Putamen (tissue), 1 donor: Measurements from ENCODE around the gene HNMT.
"Not testable (repeated sequence)": the region's sequence is repeated elsewhere in the genome, so short reads cannot be mapped to it uniquely, and the experiment has no call there.

Experiments
- DNase-seq: peaks from one replicate; pipeline ENCODE4 v3.0.0-alpha.2; 2016; ENCODE audit warnings: low spot score

Gene HNMT

GRCh38 chr2:137964066-137964858 lies at the start of gene HNMT:
Gene HNMT (plus strand): TSS chr2:137964473. CDS start chr2:137964492, 19 bp downstream.
- DNase-seq = peak; percentile 42

GRCh38 chr2:137921105-137921880 lies 43.0 kb upstream of the HNMT start:
- no peak for DNase-seq

GRCh38 chr2:137922171-137922570 lies 42.1 kb upstream of the HNMT start:
- DNase-seq = not testable (repeated sequence)

GRCh38 chr2:137924019-137924418 lies 40.3 kb upstream of the HNMT start:
- DNase-seq = no peak

- DNase-seq = no peak
These were observed 38.7 kb upstream of the HNMT start for GRCh38 chr2:137925599-137925998.

- no peak for DNase-seq
These were observed 36.4 kb upstream of the HNMT start for GRCh38 chr2:137927846-137928245.

- no peak for DNase-seq
These were observed 35.4 kb upstream of the HNMT start for GRCh38 chr2:137928547-137929518.

GRCh38 chr2:137929519-137929916 lies 34.8 kb upstream of the HNMT start:
- no peak for DNase-seq

- DNase-seq = no peak
These were observed 34.1 kb upstream of the HNMT start for GRCh38 chr2:137930146-137930545.

GRCh38 chr2:137935591-137935990 lies 28.7 kb upstream of the HNMT start:
- no peak for DNase-seq

GRCh38 chr2:137937246-137937645 lies 27.0 kb upstream of the HNMT start:
- no peak for DNase-seq

- DNase-seq = no peak
These were observed 26.5 kb upstream of the HNMT start for GRCh38 chr2:137937778-137938177.

- DNase-seq = no peak
These were observed 26.1 kb upstream of the HNMT start for GRCh38 chr2:137938204-137938603.

- DNase-seq = no peak
These were observed 25.2 kb upstream of the HNMT start for GRCh38 chr2:137939026-137939425.

GRCh38 chr2:137940154-137940553 lies 24.1 kb upstream of the HNMT start:
- no peak for DNase-seq

- DNase-seq = no peak
These were observed 22.0 kb upstream of the HNMT start for GRCh38 chr2:137942037-137942832.

GRCh38 chr2:137942833-137943677 lies 21.2 kb upstream of the HNMT start:
- no peak for DNase-seq

GRCh38 chr2:137943678-137944347 lies 20.5 kb upstream of the HNMT start:
- no peak for DNase-seq

GRCh38 chr2:137944714-137945113 lies 19.6 kb upstream of the HNMT start:
- no peak for DNase-seq

GRCh38 chr2:137945229-137945628 lies 19.0 kb upstream of the HNMT start:
- no peak for DNase-seq
